ENCODE measurements around the gene LDAF1. TPM values are rescaled to one million over a fixed set of nuclear protein-coding genes. Genes with fewer than 3 reads are reported as not detected.
"Not testable (repeated sequence)": the region's sequence is repeated elsewhere in the genome, so short reads cannot be mapped to it uniquely, and the experiment has no call there.

Gene LDAF1
- 65.0 and 82.9 TPM in 2 replicates for total RNA-seq

DNA sequence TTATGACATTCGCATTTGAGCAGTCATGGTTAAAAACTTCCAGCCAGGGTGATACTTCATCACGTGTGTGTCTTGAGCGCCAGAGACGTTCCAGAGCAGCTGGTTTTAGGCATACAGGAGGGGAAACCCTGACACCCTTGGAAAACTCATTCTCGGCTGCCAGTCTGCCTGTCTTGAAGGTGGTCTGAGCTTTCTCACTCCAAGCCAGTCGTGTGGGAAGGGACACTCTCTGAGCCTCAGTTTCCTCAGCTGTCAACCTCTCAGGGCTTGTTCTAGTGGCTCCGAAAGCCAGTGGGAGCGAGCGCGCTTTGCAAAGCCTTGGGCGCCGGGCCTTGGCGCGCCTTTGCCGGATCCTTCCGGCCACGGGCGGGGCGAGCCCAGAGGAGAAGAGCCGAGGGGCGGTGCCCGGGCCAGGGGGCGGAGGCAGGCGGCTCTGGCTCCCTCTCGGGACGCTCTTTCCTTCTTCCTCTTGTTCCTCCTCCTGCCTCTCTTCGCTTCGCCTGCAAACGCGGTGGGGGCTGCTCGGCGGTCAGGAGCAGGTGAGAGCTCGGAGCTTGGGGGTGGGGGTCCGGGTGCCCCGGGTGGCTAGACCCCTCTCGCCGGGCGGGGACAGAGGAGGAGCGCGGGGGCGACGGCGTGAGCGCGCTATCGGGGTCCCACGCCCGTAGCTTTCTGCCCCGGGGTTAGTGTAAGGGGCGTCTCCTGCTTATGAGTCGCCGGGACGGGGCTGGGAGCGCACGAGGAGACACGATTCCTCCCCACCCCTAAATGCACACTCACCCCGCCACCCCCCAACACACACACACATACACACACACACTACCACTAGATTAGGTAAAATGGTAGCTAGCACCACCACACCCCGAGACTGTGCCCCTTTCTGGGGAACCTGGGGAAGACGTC lies at the start of gene LDAF1:
TSS of gene LDAF1 (plus strand) at position 467 of the 903 bp plus-strand sequence. CDS start 2,509 bp downstream, outside the sequence.
- H3K4me3 ChIP-seq (ENCODE audit: low read depth, low read length): peak within 1 kb of the TSS; percentile 68
- H3K36me3 ChIP-seq (ENCODE audit: control insufficient read depth, insufficient read depth, low read length): no peaks in the 10 kb centered on the region

GRCh38 chr16:21115551-21115950 lies 42.9 kb upstream of the LDAF1 start:
- H3K36me3 ChIP-seq (ENCODE audit: control insufficient read depth, insufficient read depth, low read length): not testable (repeated sequence)

More for the DNA sequence above, at the start of gene LDAF1:
- no peak for DNase-seq (ENCODE audit: low read depth)
- no peaks in the 10 kb centered on the region for H3K27me3 ChIP-seq (ENCODE audit: control insufficient read depth, insufficient read depth, low read length)
- TF ChIP-seq CTCF (IDR thresholded peaks at IDR 0.05; ENCODE audit: insufficient read depth, low read length, poor library complexity, severe bottlenecking): peak; percentile 3

DNA sequence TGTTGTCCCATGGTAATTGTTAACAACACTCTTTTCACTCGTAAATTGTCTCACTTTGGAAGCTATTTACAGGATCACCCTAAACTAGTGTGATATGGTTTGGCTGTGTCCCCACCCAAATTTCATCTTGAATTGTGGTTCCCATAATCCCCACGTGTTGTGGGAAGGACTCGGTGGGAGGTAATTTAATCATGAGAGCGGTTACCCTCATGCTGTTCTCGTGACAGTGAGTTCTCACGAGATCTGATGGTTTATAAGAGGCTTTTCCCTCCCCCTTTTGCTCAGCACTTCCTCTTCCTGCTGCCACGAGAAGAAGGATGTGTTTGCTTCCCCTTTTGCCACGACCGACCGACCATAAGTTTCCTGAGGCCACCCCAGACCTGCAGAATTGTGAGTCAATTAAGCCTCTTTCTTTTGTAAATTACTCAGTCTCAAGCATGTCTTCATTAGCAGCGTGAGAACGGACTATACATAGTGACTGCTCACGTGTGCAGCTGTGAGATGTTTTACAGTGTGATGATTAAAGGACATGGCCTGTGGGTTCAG lies 42.3 kb upstream of the LDAF1 start:
- no peak overlapping the region for H3K4me3 ChIP-seq (ENCODE audit: low read depth, low read length)
- TF ChIP-seq CTCF (IDR thresholded peaks at IDR 0.05; ENCODE audit: insufficient read depth, low read length, poor library complexity, severe bottlenecking): no peak
- H3K36me3 ChIP-seq (ENCODE audit: control insufficient read depth, insufficient read depth, low read length): no peaks in the 10 kb centered on the region
- no peak for DNase-seq (ENCODE audit: low read depth)
- H3K27me3 ChIP-seq (ENCODE audit: control insufficient read depth, insufficient read depth, low read length): peaks cover under 1% of the 10 kb centered on the region

More at GRCh38 chr16:21115551-21115950, 42.9 kb upstream of the LDAF1 start:
- H3K4me3 ChIP-seq (ENCODE audit: low read depth, low read length); DNase-seq (ENCODE audit: low read depth); H3K27me3 ChIP-seq (ENCODE audit: control insufficient read depth, insufficient read depth, low read length): not testable (repeated sequence)

DNA sequence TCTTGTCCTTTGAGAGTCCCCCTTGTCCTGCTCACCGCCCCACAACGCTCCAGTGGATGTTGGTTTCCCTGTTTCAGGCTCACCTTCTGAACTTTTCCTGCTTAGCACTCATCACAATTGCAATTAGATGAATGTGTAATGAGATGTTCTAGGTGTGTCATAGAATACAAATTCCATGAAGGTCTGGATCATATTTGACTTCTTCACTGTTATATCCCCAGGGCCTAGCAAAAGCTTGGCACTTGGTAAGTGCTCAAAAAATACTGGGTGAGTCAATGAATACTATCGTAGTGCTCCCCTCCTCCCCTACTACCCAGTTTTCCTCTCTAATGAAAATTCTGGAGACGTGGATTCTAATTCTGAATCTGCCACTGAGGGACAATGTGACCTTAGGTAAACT lies 40.9 kb upstream of the LDAF1 start:
- Histone ChIP-seq H3K4me3 (ENCODE audit: low read depth, low read length) (no peak overlapping the region), H3K27me3 (ENCODE audit: control insufficient read depth, insufficient read depth, low read length) (no peaks in the 10 kb centered on the region), H3K36me3 (ENCODE audit: control insufficient read depth, insufficient read depth, low read length) (no peaks in the 10 kb centered on the region)
- no peak for TF ChIP-seq CTCF (IDR thresholded peaks at IDR 0.05; ENCODE audit: insufficient read depth, low read length, poor library complexity, severe bottlenecking)
- no peak for DNase-seq (ENCODE audit: low read depth)

GRCh38 chr16:21120976-21121520 lies 37.4 kb upstream of the LDAF1 start:
- Histone ChIP-seq H3K4me3 (ENCODE audit: low read depth, low read length) (no peak overlapping the region), H3K36me3 (ENCODE audit: control insufficient read depth, insufficient read depth, low read length) (no peaks in the 10 kb centered on the region), H3K27me3 (ENCODE audit: control insufficient read depth, insufficient read depth, low read length) (no peaks in the 10 kb centered on the region)
- TF ChIP-seq CTCF (IDR thresholded peaks at IDR 0.05; ENCODE audit: insufficient read depth, low read length, poor library complexity, severe bottlenecking): no peak
- DNase-seq (ENCODE audit: low read depth): no peak

- no peak for DNase-seq (ENCODE audit: low read depth)
- no peaks in the 10 kb centered on the region for H3K27me3 ChIP-seq (ENCODE audit: control insufficient read depth, insufficient read depth, low read length)
- H3K4me3 ChIP-seq (ENCODE audit: low read depth, low read length): no peak overlapping the region
- H3K36me3 ChIP-seq (ENCODE audit: control insufficient read depth, insufficient read depth, low read length): no peaks in the 10 kb centered on the region
- TF ChIP-seq CTCF (IDR thresholded peaks at IDR 0.05; ENCODE audit: insufficient read depth, low read length, poor library complexity, severe bottlenecking): no peak
Measured at GRCh38 chr16:21125191-21125590, 33.3 kb upstream of the LDAF1 start.

All from kidney epithelial cell (primary cell).